GM18502 (cell line): Measurements from ENCODE around the gene AUNIP.

ENCODE experiments used
- ATAC-seq: cut with Tn5 transposase; IDR thresholded peaks from one replicate; pipeline ENCODE4 v1.9.1; 2021; ENCODE audit warnings: mild to moderate bottlenecking; ENCODE audit not compliant: unreplicated experiment, poor library complexity

Gene AUNIP

DNA sequence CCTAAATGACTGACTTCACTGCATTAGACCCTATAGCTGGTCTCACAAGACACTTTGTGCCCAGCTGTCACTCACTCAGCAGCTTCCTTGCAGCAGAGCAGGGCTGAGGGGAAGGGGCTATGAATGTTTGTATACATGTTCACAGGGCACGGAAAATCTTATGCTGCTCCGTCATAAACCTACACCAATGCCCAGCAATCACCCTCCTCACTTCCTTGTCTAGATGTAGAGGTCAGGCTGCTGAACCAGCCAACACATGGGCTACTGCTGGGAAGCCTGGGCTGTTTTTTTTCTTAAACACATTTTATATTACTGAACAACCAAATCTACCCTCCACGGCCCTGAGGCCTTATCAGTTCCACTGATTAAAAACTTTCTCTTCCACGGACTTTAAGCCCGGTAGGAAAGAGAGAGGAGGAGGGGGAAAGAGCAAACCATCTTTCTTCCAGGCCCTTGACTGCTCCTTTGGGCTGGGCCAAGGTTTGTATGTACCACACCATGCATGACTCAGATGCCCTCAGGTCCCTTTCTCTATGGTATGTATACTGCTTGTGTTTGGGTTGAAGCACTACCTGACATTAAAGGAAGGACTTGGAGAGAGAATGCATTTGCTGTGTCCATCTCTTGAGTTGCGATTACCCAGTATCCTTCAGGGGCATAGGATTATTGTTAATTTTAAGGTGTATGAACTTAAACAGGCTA is 26.8 kb downstream of the AUNIP start:
- no peak for ATAC-seq

DNA sequence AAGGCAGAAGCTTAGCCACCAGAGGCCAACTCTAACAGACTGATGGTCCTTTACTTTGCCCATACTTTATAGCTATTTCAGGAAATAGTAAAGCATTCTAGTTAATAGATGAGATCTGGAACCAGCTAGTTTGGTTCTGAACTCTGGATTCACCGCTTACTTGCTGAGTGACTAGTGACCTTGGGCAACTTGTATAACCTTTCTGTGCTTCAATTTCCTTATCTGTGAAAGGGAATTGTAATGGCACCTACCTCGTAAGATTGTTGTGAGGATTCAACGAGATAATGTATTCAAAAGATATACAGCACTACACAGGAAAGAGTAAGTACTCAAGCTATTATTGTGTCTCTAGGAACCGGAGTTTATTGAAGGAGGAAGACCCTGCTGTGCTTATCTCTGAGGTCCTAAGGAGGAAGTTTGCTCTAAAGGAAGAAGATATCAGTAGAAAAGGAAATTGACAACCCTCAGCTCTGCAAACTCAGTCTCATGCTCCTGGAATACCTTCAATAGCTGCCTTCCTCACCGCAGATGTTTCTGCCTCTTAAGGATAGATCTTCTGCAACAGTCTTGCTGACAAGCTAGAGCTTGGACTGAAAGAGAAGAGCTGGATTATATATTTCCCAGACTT is 27.6 kb downstream of the AUNIP start:
- ATAC-seq: no peak

DNA sequence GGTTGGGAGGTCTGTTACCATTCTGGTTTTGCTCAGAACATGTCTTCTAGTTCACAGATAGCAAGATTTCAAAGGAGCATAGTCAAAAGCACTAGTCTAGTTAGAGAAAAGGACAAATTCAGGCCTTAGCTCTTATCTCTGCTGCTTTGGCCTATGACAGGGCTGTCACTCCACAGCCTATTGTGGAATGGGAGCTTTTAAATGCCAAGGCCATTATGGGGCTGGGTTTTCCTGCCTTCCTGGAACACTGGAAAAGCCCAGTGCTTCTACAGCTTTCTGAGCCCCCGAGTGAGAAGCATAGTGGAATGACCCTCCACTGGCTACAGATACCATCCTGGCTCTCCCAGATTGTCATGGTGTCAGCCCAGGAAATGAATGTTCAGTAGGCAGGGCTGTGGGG is 30.2 kb downstream of the AUNIP start:
- no peak for ATAC-seq

DNA sequence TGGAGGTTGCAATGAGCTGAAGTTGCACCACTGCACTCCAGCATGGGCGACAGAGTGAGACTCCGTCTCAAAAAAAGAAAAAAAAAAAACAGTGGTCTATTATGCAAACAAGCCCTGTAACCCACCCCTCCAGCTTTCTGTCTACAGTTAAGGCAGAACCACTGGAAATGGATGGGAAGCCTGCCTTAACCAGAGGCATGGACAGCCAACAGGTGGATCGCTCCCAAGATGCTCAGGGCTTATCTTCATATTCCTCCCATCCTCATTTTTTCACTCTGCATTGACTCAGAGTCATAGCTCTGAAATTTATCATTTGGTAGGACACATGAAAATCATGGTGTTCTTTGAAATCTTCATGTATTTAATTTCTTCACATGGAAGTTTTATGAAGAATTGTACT is 30.8 kb downstream of the AUNIP start:
- ATAC-seq: no peak

DNA sequence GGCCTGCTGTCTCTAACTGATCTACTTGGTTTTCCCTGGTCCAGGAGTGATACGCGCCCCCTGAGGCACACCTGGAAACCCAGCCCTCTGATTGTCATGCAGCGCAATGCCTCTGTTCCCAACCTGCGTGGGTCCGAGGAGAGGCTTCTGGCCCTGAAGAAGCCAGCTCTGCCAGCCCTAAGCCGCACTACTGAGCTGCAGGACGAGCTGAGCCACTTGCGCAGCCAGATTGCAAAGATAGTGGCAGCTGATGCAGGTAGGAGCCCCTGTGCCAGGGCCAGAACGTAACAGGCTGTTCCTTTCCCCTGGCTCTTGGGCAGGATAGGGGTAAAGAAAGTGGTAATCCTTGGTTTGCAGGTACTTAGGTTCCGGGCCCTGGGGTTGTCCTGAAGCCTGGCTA is 32.7 kb downstream of the AUNIP start:
- no peak for ATAC-seq

DNA sequence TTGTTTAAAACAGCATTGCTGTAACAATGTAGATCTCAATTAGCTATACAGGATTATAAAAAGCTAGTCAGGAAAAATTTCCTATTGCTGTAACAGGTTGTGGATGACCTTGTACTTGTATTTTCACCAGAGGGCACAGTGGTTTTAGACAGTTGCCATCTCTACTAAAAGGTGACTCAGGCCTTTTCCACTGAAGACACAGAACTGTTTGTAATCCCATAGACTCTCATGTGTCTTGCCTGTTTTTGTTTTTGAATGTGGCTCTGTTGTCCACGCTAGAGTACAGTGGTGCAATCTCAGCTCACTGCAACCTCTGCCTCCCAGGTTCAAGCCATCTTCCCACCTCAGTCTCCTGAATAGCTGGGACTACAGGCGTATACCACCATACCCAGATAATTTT is 33.7 kb downstream of the AUNIP start:
- ATAC-seq: no peak

DNA sequence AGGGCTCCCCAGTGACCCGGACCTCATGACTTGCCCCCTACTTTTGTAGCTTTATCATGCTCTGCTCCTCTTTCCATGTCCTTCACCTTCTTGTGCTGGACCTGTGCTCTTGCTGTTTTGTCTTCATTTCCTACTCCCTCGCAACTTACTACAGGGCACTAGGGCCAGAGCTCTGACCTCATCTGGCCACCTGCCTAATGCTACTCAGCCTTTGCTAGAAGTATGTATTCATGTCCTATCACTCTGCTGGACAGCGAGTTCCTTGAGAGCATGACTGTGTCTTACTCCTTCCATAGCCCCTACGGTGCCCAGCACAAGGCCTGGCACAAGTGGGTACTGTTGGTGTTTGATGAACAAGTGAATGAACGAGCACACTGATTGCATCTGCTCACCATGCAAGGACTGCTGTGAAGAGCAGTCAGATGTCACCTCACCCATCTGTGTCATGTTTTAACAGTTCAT is 37.6 kb downstream of the AUNIP start:
- ATAC-seq: no peak

DNA sequence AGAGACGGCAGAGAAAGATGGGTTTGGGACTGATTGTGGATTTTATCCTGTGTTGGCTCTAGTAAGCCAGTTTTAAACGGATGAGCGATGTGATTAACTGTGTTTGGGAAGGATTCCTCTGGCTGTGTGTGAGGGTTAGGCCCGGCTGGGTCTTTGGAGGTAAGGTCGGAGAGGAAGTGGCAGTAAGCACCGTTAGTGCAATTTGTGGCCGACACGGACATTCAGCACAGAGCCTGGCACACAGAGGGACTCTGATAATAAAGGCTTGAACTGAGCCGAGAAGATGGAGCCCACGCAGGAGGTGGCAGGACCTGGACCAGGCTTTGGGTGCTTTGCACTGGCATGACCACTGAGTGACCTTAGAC is 38.2 kb downstream of the AUNIP start:
- ATAC-seq: no peak

DNA sequence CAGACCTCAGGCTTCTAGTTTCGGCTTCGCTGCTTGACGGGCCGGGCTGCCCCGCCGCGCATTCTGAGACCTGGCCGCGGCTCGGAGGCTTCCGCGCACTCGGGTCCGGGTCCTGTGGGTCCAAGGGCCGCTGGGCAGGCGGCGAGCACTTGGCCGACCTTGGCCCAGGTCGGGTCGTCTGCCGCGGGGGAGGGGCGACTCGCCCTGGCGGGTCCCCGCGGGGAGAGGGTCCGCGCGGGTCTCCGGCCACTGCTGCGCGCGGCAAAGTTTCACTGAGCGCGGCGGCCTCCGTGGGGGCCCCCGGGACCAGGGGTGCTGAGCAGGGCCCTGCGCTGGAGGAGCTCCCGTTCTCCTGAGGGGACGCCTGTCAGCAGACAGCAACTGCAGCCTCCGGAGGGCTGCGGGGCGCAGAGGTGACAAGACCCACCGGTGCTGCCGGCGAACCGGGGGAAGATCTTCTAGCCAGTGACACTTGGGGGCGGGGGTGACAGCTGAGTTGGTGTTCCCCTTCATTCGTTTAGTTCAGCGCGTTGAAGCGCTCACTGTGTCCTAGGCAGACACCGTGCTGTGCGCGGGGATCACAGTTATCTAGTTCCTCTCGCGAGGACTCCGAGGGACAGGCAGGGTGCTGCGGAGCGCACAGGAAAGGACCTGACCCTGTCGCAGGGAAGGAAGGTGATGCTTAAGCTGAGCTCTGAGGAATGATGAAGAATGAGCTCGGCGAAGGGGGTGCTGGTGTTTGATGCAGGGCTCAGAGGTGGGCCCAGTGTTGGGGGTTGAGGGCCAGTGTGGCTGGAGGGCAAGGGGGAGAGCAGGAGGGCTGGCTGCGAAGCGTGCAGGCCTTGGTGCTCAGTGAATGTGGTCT is 38.8 kb downstream of the AUNIP start:
- peak; percentile 47 for ATAC-seq

DNA sequence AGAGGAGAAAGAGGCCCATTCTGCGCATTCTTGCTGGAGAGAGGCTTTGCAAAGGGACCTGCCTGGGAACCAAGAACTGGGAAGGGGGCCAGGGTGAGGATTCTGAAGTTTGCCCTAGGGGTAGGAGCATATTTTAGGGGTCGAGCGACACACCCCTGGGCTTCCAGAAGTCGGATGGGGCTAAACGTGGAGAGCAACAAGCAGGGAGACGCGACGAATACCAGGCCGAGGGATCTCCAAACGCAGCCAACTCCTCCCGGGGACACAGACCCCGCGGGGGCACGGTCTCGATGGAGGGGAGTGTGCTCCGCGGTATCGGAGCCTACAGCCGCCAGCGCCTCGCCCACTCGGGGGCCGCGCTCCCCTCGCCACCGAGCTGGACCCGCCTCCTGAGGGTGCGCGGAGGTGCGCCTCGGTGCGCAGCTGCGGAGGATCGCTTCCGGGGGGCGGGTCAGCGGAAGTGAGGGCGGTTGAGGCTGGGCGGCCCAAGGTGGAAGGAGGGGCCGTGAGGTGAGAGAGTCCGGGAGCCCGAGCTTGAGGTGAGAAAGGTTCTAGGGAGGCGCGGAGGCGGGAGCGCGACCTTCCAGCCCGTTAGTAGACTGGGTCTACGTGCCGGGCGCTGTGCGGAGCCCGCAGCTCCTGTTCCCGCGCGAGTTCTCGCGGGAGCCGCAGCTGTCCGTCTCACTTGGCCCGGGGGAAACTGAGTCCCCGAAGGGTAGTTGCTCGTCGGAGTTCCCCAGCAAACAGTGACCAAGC is 39.6 kb downstream of the AUNIP start, which contains the start of gene MTFR1L:
TSS of gene MTFR1L (plus strand) at position 464 of the 756 bp plus-strand sequence. CDS start 3,151 bp downstream, outside the sequence.
- ATAC-seq: peak; percentile 90

DNA sequence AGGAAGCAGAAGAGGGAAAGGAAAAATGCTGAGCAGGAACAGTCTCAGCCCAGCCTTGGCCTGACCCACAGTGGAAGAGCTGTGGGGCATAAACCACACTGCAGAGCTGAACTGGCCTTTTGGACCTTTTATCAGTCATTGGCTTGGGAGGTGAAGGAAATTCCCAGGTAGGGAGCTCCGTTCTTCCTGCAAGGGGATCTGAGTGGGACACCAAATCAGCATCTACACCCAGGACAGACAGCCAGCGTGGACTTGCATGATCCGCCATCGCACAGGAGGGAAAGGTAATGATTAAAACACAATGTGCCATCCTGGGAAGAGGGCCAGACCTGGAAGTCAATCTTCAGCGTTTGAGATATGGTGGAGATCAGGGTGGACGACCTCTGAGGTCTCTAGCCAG is 40.7 kb downstream of the AUNIP start:
- ATAC-seq: no peak

DNA sequence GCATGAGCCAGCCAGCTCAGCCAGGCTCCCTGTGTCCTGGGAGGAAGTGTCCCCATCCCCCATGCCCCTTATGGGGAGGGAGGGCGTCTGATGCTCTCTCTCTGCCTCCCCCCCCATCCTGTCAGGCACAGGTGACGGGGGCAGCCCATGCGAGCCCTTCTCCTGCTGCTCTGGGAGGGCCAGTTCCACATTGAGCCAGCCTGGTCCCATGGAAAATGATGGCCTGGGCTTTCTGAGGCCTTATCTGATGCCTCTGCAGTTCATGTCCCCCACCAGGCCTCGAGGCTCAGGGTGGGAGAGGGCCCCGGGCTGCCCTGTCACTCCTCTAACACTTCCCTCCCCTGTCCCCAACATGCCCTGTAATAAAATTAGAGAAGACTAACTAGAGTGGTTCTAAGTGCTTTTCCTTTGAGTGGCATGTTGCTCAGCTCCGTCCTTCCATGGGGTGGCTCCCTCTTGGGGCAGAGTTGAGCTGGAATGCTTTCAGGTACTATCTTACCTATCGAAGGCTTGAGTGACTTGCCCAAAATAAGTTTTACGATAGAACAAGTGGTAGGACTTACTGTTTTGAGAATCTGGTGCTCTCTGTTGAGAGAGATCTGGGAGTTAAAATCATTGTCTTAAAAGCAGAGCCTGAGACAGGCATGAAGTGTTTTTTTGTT is 41.3 kb downstream of the AUNIP start:
- ATAC-seq: no peak

DNA sequence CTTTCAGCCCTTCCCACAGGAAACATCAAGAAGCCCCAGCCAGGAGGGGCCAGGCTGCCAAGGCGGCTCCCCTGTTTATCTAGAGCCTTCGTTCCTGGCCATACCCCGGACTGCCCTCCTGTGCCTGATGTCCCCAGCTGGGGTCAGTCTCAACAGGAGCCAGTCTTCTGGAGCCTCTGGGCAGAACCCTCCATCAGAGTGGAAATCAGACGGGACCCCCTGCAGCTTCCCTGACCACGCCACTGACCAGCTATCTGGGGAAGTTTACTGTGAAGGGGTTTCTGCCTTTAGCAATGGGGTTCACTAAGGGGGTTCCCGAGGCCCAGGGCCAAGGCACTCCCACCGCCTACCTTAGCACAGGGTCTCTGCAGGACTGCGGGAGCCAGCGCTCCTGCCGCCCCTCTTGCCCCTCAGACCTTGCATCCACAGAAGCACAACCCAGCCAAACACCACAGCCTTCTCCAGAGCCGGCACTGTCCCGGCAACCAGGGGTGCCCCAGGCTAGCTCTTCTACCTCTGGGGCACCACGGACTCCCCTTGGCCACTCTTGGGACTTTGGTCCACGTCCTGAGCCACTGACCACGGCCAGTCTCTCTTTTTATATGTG is 43.0 kb downstream of the AUNIP start:
- no peak for ATAC-seq

DNA sequence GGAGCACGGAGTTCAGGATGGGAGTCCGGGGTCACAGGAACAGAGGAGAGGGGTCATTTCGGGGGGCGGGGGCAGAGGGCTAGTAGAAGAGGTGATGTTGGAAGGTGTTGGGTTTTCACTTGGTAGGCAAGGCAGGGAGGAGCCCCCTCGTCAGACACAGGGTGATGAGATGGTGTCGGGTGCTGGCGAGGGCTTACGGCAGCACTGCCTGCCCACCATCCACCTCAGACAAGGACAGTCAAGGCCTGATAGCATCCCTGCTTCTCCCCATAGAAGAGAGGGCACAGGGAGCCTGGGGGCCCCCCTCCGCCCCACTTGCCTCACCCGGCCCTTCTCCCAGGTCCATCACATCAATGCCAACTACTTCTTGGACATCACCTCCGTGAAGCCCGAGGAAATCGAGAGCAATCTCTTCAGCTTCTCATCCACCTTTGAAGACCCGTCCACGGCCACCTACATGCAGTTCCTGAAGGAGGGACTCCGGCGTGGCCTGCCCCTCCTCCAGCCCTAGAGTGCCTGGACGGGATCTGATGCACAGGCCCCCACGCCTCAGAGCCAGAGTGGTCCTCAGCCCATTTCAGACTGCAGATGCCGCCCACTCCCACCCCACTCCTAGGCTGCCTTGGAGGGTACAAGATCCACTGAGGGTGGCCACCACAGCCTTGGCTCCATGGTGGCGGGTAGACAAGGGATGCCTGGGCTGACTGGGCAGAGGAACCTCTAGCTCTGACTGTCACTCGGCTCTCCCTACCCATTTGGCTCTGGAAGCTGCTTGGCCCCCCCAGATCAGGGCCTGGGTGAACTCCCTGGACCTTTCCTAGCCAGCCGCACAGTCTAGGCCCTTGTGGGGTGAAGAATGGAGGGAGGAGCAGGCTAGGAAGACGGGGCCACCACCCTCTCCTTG is 43.8 kb downstream of the AUNIP start:
- no peak for ATAC-seq

DNA sequence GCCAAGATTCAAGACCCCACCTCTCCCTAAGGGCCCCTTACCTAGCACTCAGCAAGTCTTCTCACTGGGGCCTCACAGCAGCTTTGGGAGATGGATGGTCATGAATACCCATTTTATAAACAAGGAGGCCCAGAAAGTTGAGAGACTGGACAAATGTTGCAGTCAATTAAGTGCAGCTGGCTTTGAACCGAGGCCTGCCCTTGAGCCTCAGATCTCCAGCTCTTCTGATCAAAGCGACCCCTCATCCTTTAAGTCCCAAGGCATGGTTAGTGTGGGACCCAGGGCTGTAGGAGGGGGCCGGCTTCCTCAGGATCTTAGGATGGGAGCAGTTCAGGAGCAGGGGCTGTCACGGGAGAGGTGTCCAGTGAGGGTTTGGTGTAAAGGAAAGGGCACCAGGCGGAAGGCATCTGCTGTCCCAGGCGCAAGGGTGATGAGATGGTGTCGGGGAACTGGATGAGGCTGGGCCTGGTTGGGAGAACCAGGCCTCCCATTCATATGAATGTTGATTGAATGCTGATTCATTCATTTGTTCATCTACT is 44.6 kb downstream of the AUNIP start:
- no peak for ATAC-seq

DNA sequence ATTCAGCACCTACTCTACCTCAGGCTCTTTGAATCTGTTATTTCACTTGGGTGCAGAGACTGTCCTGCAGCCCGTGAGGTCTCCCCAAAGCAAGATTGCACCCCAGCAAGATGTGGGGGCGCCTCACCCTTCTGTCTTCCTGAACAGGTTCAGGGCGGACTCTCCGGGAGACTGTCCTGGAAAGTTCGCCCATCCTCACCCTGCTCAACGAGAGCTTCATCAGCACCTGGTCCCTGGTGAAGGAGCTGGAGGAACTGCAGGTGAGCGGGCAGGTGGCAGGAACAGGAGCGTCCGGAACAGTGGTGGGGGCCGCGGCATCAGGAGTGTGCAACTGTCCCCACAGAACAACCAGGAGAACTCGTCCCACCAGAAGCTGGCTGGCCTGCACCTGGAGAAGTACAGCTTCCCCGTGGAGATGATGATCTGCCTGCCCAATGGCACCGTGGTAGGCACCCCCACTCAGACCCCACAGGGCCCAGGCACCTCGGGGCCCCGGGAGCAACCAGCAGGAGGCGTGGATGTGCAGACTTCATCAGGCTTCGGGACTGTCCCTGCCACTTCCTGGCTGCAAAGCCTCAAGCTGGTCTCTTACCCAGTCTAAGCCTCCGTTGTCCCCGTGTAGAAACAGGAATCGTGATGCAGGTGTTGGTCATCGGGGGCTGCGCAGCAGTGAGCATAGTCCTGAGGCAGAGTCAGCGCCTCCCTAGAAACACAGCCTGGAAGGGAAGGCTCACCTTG is 45.4 kb downstream of the AUNIP start:
- no peak for ATAC-seq

DNA sequence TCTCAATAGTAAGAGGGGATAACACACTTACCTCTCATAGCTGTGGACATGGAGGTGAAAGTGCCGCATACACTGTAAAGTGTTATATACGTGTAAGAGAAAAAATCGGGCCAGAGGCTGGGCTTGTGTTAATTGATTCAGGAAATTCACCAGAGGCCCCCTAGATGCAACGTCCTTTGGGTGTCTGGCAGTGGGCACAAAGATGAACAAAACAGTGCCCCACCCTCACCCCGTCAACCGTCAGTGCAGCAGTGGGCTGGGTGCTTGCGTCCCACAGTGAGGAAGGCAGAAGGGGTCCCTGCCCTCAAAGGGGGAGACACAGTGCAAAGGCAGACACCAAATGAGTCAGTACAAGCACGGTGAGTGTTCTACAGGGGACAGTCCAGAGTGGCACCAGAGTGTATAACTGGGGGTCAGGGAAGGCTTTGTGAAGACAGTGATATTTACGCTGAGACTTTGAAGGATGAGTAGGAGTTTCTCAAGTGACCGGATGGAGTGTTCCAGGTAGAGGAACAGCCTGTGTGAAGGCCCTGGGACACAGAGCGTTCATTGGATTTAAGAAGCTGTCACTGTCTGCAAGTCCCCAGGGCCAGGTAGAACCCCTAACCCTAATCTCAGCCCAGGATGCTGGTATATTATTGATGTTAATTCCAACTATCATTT is 46.1 kb downstream of the AUNIP start:
- no peak for ATAC-seq
